Activated CD4-positive, CD25-positive, alpha-beta regulatory T cell treated with anti-CD3 and anti-CD28 coated beads, Interleukin-2, amount 50 U/mL, for 16 hours (primary cell): ENCODE measurements around the gene ARMC3.
"Not testable (repeated sequence)": the region's sequence is repeated elsewhere in the genome, so short reads cannot be mapped to it uniquely, and the experiment has no call there.

Source experiments
- DNase-seq: peaks from one replicate; pipeline ENCODE4 v3.0.0-alpha.2; 2020; ENCODE audit warnings: low read depth, low spot score

ARMC3 gene, protein sequence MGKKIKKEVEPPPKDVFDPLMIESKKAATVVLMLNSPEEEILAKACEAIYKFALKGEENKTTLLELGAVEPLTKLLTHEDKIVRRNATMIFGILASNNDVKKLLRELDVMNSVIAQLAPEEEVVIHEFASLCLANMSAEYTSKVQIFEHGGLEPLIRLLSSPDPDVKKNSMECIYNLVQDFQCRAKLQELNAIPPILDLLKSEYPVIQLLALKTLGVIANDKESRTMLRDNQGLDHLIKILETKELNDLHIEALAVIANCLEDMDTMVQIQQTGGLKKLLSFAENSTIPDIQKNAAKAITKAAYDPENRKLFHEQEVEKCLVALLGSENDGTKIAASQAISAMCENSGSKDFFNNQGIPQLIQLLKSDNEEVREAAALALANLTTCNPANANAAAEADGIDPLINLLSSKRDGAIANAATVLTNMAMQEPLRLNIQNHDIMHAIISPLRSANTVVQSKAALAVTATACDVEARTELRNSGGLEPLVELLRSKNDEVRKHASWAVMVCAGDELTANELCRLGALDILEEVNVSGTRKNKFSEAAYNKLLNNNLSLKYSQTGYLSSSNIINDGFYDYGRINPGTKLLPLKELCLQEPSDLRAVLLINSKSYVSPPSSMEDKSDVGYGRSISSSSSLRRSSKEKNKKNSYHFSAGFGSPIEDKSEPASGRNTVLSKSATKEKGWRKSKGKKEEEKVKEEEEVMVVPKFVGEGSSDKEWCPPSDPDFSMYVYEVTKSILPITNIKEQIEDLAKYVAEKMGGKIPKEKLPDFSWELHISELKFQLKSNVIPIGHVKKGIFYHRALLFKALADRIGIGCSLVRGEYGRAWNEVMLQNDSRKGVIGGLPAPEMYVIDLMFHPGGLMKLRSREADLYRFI

GRCh38 chr10:22927661-22928403 lies at the start of gene ARMC3:
Gene ARMC3, plus strand, starts transcription at chr10:22928053. Its CDS starts 3,944 bp downstream, at chr10:22931997.
- DNase-seq: peak; percentile 6

DNA sequence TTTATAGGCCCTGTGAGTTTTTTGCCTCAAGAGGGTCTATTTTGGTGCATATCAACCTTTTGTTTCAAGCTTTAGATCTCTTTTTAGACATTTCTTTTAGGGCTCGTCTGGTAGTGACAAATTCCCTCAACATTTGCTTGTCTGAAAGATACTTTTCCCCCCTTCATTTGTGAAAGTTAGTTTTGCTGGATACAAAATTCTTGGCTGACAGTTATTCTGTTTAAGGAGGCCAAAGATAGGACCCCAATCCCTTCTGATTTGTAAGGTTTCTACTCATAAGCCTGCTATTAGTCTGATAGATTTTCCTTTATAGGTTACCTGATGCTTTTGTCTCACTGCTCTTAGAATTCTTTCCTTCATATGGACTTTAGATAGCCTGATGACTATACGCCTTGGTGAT lies 36.1 kb upstream of the ARMC3 start:
- DNase-seq: no peak

- DNase-seq: no peak
Observed at GRCh38 chr10:22893781-22894180, 34.1 kb upstream of the ARMC3 start.

DNA sequence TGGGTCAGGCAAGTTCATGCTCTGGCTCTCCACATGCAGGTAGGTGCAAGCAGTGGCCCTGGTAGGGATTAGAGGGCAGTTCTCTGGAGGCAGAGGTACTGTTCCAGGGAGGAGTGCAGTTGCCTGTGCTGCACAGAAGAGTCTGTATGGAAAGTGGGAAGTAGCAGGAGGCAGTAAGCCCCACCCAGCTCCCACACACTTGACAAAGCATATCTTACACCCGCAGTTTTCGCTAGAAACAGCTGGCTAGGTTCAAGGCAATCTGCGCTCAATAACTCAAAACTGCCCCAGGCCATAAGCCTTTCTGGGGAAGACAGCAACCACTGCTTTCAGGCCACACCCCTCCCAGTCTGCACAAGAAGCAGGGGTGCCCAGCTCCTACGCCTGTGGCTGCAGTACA lies 33.1 kb upstream of the ARMC3 start:
- no peak for DNase-seq

- DNase-seq: no peak
Observed at GRCh38 chr10:22895252-22895651, 32.6 kb upstream of the ARMC3 start.

- DNase-seq: no peak
Observed at GRCh38 chr10:22897371-22897770, 30.5 kb upstream of the ARMC3 start.

- no peak for DNase-seq
Observed at GRCh38 chr10:22899307-22899706, 28.5 kb upstream of the ARMC3 start.

GRCh38 chr10:22899775-22900174 lies 28.1 kb upstream of the ARMC3 start:
- DNase-seq: no peak

DNA sequence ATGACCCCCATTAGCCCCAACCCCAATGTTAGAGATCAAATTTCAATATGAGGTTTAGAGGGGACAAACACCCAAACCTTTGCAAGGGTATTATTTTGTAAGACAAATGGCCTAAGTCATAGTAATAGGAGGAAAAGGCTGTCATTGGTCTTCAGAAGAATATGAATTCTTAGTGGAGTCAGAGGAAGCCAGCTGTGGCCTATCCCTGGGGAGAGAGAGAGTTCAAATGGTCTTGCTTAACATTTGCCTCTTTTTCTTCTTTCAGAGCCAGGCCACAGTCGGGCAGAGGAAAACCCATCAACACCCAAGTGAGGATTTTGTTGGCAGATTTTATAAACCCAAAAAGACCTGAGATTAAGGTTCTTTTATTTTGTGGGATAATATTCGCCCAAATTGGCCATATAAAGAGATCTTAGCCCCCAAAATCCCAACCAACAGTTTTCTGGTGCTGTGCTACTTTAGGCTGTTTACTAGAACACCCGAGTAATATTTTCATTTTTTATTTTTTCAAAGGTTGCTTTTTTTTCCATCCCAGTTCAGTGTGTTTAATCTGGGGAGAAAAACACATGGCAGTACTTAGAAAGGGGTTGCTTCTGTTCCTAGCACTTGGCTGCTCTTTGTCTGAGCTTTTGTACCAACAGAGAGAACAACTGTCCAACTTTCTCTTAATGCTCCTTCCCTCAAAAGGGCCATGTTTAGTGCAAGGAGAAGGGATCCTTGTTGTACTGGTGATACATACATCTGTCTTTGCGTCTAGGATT lies 26.8 kb upstream of the ARMC3 start:
- DNase-seq: no peak

DNA sequence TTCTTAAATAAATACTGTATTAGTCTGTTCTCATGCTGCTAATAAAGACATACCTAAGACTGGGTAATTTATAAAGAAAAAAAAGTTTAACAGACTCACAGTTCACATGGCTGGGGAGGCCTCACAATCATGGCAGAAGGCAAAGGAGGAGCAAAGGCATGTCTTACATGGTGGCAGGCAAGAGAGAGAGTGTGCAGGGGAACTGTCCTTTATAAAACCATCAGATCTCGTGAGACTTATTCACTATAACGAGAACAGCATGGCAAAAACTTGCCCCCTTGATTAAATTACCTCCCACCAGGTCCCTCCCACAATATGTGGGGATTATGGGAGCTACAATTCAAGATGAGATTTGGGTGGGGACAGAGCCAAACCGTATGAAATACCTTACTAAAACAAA lies 25.7 kb upstream of the ARMC3 start:
- DNase-seq: not testable (repeated sequence)

DNA sequence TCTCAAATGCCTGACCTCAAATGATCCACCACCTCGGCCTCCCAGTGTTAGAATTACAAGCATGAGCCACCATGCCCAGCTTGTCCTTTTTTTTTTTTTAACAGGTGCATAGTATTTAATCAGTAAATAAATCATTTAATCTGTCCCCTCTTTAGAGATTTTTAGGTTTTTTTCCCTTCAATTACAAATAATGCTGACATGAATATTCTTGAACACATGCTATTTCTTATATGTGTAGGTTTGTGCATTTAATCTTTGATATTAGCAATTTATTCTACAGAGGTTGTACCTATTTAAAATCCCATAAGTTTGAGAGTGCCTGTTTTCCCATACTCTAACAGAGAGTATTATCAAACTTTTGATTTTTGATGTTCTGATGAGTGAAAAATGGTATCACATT lies 24.2 kb upstream of the ARMC3 start:
- DNase-seq: no peak

DNA sequence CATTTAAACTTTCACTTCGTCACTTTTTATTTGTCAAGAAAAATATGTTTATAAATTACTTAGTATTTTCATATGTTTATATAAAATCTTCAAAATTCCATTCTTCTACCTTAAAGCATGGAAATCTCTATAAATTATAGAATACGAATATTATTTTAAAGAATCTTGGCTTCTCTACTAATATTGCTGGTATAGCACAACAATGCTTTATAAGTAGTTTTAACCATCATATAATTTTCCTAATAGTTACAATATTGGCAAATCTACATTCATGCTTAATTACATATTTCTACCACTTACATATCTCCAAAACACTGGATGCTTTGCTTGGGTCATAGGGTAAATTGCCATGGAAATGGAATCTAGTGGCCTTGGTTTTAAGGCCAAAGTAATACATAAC lies 21.1 kb upstream of the ARMC3 start:
- DNase-seq: no peak

DNA sequence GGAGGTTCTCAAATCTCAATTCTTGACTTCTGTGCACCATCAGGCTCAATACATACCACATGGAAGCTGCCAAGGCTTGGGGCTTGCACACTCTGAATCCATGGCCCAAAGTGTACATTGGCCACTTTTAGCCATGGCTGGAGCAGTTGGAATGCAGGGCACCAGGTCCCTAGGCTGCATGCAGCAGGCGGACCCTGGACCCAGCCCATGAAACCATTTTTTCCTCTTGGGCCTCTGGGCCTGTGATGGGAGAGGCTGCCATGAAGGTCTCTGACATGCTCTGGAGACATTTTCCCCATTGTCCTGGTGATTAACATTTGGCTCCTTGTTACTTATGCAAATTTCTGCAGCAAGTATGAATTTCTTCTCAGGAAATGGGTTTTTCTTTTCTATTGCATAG lies 19.0 kb upstream of the ARMC3 start:
- DNase-seq: no peak

- not testable (repeated sequence) for DNase-seq
Observed at GRCh38 chr10:22909673-22910072, 18.2 kb upstream of the ARMC3 start.

- DNase-seq: no peak
Observed at GRCh38 chr10:22911067-22911466, 16.8 kb upstream of the ARMC3 start.

DNA sequence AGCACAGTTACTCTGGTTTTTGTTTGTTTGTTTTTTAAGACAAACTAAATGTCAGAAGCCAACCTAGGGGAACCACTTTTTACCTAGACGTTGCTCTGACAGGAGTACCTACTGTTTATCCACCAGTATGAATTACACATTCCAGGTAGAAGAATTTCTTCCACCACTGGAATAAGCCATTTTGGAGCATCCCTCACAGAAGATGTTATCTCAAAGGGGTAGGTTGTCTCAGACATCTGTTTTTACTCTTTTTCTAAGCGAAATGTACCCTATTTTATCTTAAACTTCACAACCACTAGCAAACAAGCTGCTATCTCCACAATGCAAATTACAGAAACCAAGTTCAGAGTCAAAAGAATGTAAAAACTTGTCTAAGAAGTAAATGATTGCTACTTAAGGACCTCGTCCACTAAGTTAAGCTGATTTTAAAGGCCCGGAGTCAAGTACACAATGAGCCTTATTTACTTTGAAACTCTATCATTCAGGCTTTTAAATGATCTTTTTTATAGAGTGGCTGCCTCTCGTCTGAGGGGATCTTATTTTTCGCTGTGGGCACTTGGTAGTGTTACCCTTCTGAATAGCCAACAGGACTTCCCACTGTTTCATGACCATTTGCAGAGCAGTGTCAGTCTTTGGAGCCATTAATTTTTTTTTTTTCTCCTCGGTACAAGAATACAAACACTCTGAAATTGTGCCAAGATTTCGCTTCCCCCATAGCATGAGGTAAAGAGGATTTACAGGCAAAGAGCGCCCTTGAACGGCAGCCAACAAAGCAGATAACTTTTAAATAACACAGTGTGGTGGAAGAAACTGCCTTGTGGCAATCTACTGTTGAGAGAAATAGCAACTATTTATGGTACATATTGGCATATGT lies 15.7 kb upstream of the ARMC3 start:
- no peak for DNase-seq

- no peak for DNase-seq
Observed at GRCh38 chr10:22912763-22913384, 15.0 kb upstream of the ARMC3 start.

DNA sequence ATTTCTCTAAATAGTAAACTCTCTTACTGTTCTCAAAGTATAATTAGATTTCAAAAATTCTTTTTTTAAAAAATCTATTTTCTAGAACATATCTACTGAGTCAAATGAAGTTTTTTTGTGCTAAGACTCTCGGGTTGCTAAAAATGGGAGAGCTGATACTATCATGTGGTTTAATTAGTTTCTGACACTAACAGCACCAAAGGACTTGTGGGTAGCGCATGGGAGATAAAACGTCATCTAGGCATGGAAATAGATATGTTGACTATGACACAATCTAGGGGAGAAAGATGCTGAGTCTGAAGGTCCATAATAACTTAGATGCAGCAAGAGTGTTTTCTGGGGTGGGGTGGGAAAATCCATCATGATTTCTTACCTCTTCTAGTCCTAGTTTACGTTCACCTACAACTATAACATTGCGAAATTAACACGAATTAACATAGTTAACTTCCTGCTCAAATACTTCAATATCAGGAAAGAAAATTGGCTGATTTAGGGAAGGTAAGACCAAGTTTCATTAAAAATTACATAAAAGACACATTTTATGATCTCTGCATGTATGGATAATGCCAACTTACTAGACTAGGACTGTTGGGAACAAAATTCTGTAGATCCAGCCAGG lies 14.3 kb upstream of the ARMC3 start:
- no peak for DNase-seq

DNA sequence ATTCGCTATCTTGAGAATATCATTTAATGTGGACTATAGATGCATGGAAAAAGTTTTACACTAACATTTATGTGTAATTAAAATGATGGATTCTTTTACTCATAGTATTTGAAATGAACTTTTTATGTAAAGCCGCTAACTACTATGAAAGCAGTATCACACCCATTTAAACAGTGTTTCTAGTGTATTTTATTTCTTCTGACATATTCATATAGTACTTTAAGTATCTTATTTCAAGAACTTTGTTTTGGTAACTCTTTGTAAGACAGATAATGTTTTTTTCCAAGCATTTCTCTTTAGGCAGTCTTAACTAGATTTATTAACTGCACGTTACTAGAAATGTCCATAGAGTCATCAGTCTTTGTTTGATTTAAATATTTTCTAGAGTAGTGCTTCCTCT lies 12.5 kb upstream of the ARMC3 start:
- no peak for DNase-seq
